B cell (primary cell): Measurements from ENCODE around the gene TBKBP1. TPM values are rescaled to one million over a fixed set of nuclear protein-coding genes. Genes with fewer than 3 reads are reported as not detected.
"Not testable (repeated sequence)": the region's sequence is repeated elsewhere in the genome, so short reads cannot be mapped to it uniquely, and the experiment has no call there.

Experiments used
- ATAC-seq: fragments of 200-7000 bp; cut with Tn5 transposase; one replicate; pipeline ENCODE4 v1.10.0; 2021; ENCODE audit warnings: low read depth, mild to moderate bottlenecking, moderate number of reproducible peaks, moderate library complexity
- CTCF ChIA-PET: fragments of 350-600 bp; sonication (Branson Sonifier 250); formaldehyde crosslinking; loops from one replicate; lab custom pipeline; 2021; ENCODE audit warnings: antibody characterized with exemption, inconsistent platforms; lab: Charles Lee
- POLR2A ChIA-PET: fragments of 350-600 bp; sonication (Branson Sonifier 250); formaldehyde crosslinking; loops from one replicate; lab custom pipeline; 2021; ENCODE audit warnings: antibody characterized with exemption; lab: Charles Lee
- DNase-seq: peaks from one replicate; pipeline ENCODE4 v3.0.0; 2013
- H2AFZ ChIP-seq: 2 replicates; pipeline ENCODE4 v1.6.1; 2012; ENCODE audit warnings: mild to moderate bottlenecking, low read depth, low read length; ENCODE audit not compliant: insufficient read depth, poor library complexity, severe bottlenecking
- H3K27ac ChIP-seq, 2 donors: 1 replicate in 1 of 2; 2 replicates in 1 of 2; pipeline ENCODE4 v1.5.1; 2012 to 2013; ENCODE audit warnings: low read length in 2 of 2, mild to moderate bottlenecking in 2 of 2, moderate library complexity in 1 of 2
- H3K27me3 ChIP-seq, 4 experiments: fragments of 200-600 bp in 1 of 4; sonication (generic) in 1 of 4; replicated peaks in 1 of 4; 1 replicate in 2 of 4; 2 replicates in 2 of 4; pipeline versions ENCODE4 v1.6.1 to v1.7.0; 2013 to 2016; ENCODE audit warnings: low read length in 3 of 4, mild to moderate bottlenecking in 2 of 4, mixed read lengths in 1 of 4, moderate library complexity in 1 of 4; ENCODE audit not compliant: insufficient read depth in 4 of 4, control insufficient read depth in 3 of 4; ENCODE audit errors: control extremely low read depth in 1 of 4
- H3K36me3 ChIP-seq, 2 experiments: replicated peaks in 1 of 2; 1 replicate in 1 of 2; 2 replicates in 1 of 2; pipeline versions ENCODE4 v1.6.1 to v1.7.1; 2013; ENCODE audit warnings: low read length in 1 of 2; ENCODE audit not compliant: insufficient read depth in 2 of 2, control insufficient read depth in 1 of 2; ENCODE audit errors: control extremely low read depth in 1 of 2, extremely low read depth in 1 of 2
- H3K4me1 ChIP-seq, 2 donors: fragments of 200-600 bp in 1 of 2; sonication (generic) in 1 of 2; 1 replicate in 1 of 2; 2 replicates in 1 of 2; pipeline versions ENCODE4 v1.5.1 to v1.6.1; 2013 to 2017; ENCODE audit warnings: low read length in 2 of 2; ENCODE audit not compliant: control insufficient read depth in 2 of 2, insufficient read depth in 2 of 2
- H3K4me2 ChIP-seq: replicated peaks from 2 replicates; pipeline ENCODE3; 2012; ENCODE audit warnings: mild to moderate bottlenecking, low read depth, low read length; ENCODE audit not compliant: poor library complexity, severe bottlenecking
- H3K4me3 ChIP-seq, 5 experiments: fragments of 200-600 bp in 1 of 5; sonication (generic) in 1 of 5; 1 replicate in 3 of 5; 2 replicates in 2 of 5; pipeline versions ENCODE4 v1.5.1 to v1.7.0; 2011 to 2016; ENCODE audit warnings: low read length in 4 of 5, mild to moderate bottlenecking in 4 of 5, low read depth in 2 of 5, control low read depth in 1 of 5, moderate library complexity in 1 of 5; ENCODE audit not compliant: insufficient read depth in 1 of 5; ENCODE audit errors: control extremely low read depth in 1 of 5, extremely low read depth in 1 of 5
- H3K79me2 ChIP-seq: fragments of 200-600 bp; sonication (generic); one replicate; pipeline ENCODE4 v1.6.0; 2016; ENCODE audit warnings: low read length; ENCODE audit not compliant: control insufficient read depth, insufficient read depth
- H3K9ac ChIP-seq: fragments of 200-600 bp; sonication (generic); 2 replicates; pipeline ENCODE4 v1.6.1; 2017; ENCODE audit warnings: mild to moderate bottlenecking, low read length, moderate library complexity
- H3K9me3 ChIP-seq, 3 donors: one replicate each; pipeline versions ENCODE4 v1.6.1 to v1.7.1; 2013; ENCODE audit warnings: low read length in 2 of 3; ENCODE audit not compliant: control insufficient read depth in 2 of 3, insufficient read depth in 1 of 3; ENCODE audit errors: control extremely low read depth in 1 of 3
- H4K20me1 ChIP-seq: 2 replicates; pipeline ENCODE4 v1.6.0; 2012; ENCODE audit warnings: mild to moderate bottlenecking, low read length; ENCODE audit not compliant: insufficient read depth, control insufficient read depth, poor library complexity, severe bottlenecking
- H3K27ac Mint-ChIP-seq: one replicate; pipeline ENCODE4 v1.8.0; 2021; ENCODE audit warnings: mixed read lengths
- H3K27me3 Mint-ChIP-seq: one replicate; pipeline ENCODE4 v1.8.0; 2021; ENCODE audit warnings: mixed read lengths
- H3K4me1 Mint-ChIP-seq: one replicate; pipeline ENCODE4 v1.8.0; 2021; ENCODE audit warnings: mixed read lengths
- H3K4me3 Mint-ChIP-seq: one replicate; pipeline ENCODE4 v1.8.0; 2021; ENCODE audit warnings: mixed read lengths
- H3K9me3 Mint-ChIP-seq: one replicate; pipeline ENCODE4 v1.8.0; 2022; ENCODE audit warnings: mixed read lengths; ENCODE audit not compliant: insufficient read depth
- CTCF ChIP-seq: fragments of 200-600 bp; IDR thresholded peaks from one replicate; pipeline ENCODE4 v1.8.0; 2022; ENCODE audit warnings: antibody characterized with exemption, mild to moderate bottlenecking
- EZH2 ChIP-seq: IDR thresholded peaks from 2 replicates; pipeline ENCODE4 v1.6.1; 2012; ENCODE audit warnings: borderline replicate concordance, low read depth, mild to moderate bottlenecking, moderate library complexity, low read length; ENCODE audit not compliant: insufficient read depth, poor library complexity, severe bottlenecking
- WGBS: methylation state at CpG from one replicate; pipeline ENCODE4 v1.1.5; 2013; ENCODE audit warnings: missing lambda C conversion rate; ENCODE audit not compliant: insufficient coverage; 5-methylcytosine and 5-hydroxymethylcytosine counted together
- intact Hi-C: fragments of 100-400 bp; cut with micrococcal nuclease; formaldehyde crosslinking; loops from one replicate; pipeline ENCODE4 v1.10.0; 2022
- polyA plus RNA-seq: library from polyadenylated mRNA; depleted of rRNA; stranded (reverse); fragments of >200 nt; gene quantifications from 2 replicates; pipeline ENCODE4 v1.2.3, GENCODE V29; 2012
- total RNA-seq, 2 donors: library from RNA; stranded (reverse); fragments of 120-200 nt in 1 of 2; gene quantifications; 1 replicate in 1 of 2; 2 replicates in 1 of 2; pipeline versions ENCODE4 v1.2.3 to v1.2.4, GENCODE V29; 2013 to 2022

Gene TBKBP1
- total and polyA plus RNA-seq, 2 donors (not counting 1 experiment from before 2014, with no cell fraction given) = 6.6 to 8.4 TPM

GRCh38 chr17:47678196-47678595 is 15.8 kb upstream of the TBKBP1 start:
- Histone ChIP-seq H3K27me3 (no peaks in the 10 kb centered on the region), H3K79me2 (peaks cover 16% of the 10 kb centered on the region), H3K36me3 (peaks cover 17 to 94% of the 10 kb centered on the region in 2 experiments), H3K27ac (no peak overlapping the region), H3K4me2 (no peak overlapping the region), H3K4me1 (no peaks in the 10 kb centered on the region), H3K9ac (no peak overlapping the region), H2AFZ (no peak overlapping the region), H3K9me3 (no peaks in the 10 kb centered on the region), H3K4me3 (no peak overlapping the region), H4K20me1 (peaks cover 22% of the 10 kb centered on the region)
- ChIA-PET POLR2A (no interaction called here), CTCF (interaction anchor here (1.1 to 3.3 kb wide), 4 partner anchors 10 to 55 kb away, joined by 3 to 25 read pairs (median 4); partner anchors contain the start of gene TBX21)
- ATAC-seq = no peak
- DNase-seq = no peak
- no peak for TF ChIP-seq CTCF
- TF ChIP-seq EZH2 = no peak
- no peak overlapping the region for H3K27ac Mint-ChIP-seq
- H3K27me3 Mint-ChIP-seq = no peaks in the 10 kb centered on the region
- H3K9me3 Mint-ChIP-seq = no peaks in the 10 kb centered on the region
- no peaks in the 10 kb centered on the region for H3K4me1 Mint-ChIP-seq
- 98% methylated on average over 7 of the region's 7 CpGs for WGBS
- no peak overlapping the region for H3K4me3 Mint-ChIP-seq
- intact Hi-C loops = no loop called here

GRCh38 chr17:47682138-47682537 is 11.8 kb upstream of the TBKBP1 start:
- intact Hi-C loops = no loop called here
- no peak overlapping the region for H3K4me2 ChIP-seq
- peaks cover 7% of the 10 kb centered on the region for H4K20me1 ChIP-seq
- no peak overlapping the region for H3K9ac ChIP-seq
- H3K27me3 ChIP-seq = no peaks in the 10 kb centered on the region
- Mint-ChIP-seq H3K4me1 (no peaks in the 10 kb centered on the region), H3K9me3 (no peaks in the 10 kb centered on the region), H3K27me3 (no peaks in the 10 kb centered on the region), H3K27ac (peak overlapping the region; percentile 3), H3K4me3 (no peak overlapping the region)
- H3K79me2 ChIP-seq = peaks cover 4% of the 10 kb centered on the region
- H3K4me3 ChIP-seq = no peak overlapping the region
- TF ChIP-seq CTCF = no peak
- TF ChIP-seq EZH2 = no peak
- H2AFZ ChIP-seq = no peak overlapping the region
- DNase-seq (no peak), ATAC-seq (no peak)
- CTCF ChIA-PET = no interaction called here
- H3K4me1 ChIP-seq = no peaks in the 10 kb centered on the region
- POLR2A ChIA-PET = no interaction called here
- peaks cover 18 to 72% of the 10 kb centered on the region in 2 experiments for H3K36me3 ChIP-seq
- no CpG with 5 or more reads among the region's 2 CpGs for WGBS
- no peaks in the 10 kb centered on the region for H3K9me3 ChIP-seq
- no peak overlapping the region for H3K27ac ChIP-seq

GRCh38 chr17:47682727-47683126 is 11.2 kb upstream of the TBKBP1 start:
- intact Hi-C loops, H3K4me1 Mint-ChIP-seq: not testable (repeated sequence)

More at GRCh38 chr17:47682727-47683126, 11.2 kb upstream of the TBKBP1 start:
- ATAC-seq, H3K9me3 Mint-ChIP-seq, H4K20me1 ChIP-seq, H3K9me3 ChIP-seq, H3K27me3 ChIP-seq, DNase-seq, H3K4me2 ChIP-seq, H3K4me3 Mint-ChIP-seq, H2AFZ ChIP-seq, H3K9ac ChIP-seq, H3K79me2 ChIP-seq, H3K4me3 ChIP-seq, H3K27ac Mint-ChIP-seq, CTCF ChIA-PET, H3K27ac ChIP-seq, H3K4me1 ChIP-seq, POLR2A ChIA-PET, H3K27me3 Mint-ChIP-seq: not testable (repeated sequence)
- H3K36me3 ChIP-seq = peaks cover 18 to 67% of the 10 kb centered on the region in 2 experiments
- 83% methylated on average over 2 of the region's 4 CpGs for WGBS
